ENCODE measurements around the gene OSBPL10.

Gene OSBPL10

DNA sequence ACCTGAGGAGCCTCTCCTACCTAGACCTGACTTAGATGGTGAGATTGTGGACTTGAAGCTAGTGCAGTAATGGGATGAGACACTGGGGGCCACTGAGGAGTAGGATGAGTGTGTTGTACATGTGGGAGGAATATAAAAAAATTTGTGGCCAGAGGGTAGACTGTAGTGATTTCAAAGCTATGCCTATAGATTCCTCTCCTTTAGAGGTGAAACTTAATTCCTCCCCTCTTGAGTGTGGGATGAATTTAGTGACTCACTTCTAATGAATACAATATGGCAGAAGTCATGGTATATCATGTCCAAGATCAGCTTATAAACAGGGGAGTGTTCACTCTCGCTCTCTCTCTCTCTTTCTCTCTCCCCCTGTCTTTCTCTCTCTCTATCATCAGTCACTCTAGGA lies 7.2 kb upstream of the OSBPL10 start:
- no peak for DNase-seq (ENCODE audit: low read depth)

DNA sequence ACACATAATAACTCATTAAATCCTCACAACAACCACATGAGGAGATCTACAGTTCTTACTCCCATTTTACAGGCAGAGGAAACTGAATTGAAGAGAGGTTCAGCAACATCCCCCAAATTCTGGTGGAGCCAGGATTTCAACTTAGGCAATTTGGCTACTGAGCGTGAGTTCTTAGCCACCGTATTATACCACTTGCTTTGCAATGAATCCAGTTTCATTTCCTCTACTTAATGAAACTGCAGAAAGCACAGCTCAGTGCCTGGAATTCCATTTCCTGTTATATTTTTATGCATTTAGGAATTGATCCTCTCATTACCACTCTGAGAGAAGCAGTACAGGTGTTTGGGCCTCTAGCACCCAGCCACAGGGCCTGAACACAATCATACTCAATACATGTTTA lies 4.8 kb upstream of the OSBPL10 start:
- DNase-seq (ENCODE audit: low read depth) = no peak

DNA sequence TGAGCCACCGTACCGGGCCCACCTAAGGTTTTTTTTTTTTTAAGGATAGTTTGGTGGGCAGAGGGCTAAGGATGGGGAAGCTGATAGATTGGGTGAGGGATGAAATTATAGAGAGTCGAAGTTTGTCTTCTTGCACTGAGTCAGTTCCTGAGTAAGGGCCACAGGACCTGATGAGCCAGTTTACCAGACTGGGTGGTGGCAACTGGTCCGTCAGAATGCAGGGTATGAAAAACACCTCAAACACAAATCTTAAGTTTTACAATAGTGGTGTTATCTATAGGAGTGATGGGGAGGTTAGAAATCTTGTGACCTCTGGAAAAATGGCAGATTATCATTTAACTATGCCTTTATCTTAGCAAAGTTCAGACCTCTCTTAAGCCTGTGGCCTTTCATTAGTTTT lies 3.3 kb upstream of the OSBPL10 start:
- no peak for DNase-seq (ENCODE audit: low read depth)

DNA sequence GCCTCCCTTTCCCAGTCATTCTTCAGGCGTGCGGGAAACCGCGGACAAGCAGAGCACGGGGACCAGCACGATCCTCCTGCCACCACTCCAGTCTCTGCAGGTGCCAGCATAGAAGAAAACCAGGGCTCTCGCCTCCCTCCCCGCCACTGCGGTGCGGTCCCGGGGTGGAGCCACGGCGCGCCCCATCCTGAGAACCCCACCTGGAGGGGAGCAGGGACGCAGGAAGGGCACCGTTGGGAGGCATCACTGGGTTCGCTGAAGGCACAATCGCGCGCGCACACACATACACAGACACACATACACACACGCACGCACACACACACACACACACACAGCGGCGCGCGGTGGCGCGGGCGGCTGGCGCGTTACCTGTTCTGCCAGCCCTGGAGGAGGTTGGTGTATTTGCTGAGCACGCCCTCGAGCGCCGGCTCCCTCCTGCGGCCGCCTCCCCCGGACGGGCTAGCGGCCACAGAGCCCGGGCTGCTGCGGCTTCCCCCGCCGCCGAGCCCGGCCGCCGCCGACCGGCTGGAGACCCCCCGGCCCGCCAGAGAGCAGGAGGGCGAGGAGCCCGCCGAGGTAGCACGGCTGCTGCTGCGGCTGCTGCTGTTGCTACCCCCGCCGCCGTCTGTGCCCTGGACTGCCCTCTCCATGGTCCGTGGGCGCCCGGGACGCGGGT lies 394 bp downstream of the OSBPL10 start:
- peak; percentile 15 for DNase-seq (ENCODE audit: low read depth)

DNA sequence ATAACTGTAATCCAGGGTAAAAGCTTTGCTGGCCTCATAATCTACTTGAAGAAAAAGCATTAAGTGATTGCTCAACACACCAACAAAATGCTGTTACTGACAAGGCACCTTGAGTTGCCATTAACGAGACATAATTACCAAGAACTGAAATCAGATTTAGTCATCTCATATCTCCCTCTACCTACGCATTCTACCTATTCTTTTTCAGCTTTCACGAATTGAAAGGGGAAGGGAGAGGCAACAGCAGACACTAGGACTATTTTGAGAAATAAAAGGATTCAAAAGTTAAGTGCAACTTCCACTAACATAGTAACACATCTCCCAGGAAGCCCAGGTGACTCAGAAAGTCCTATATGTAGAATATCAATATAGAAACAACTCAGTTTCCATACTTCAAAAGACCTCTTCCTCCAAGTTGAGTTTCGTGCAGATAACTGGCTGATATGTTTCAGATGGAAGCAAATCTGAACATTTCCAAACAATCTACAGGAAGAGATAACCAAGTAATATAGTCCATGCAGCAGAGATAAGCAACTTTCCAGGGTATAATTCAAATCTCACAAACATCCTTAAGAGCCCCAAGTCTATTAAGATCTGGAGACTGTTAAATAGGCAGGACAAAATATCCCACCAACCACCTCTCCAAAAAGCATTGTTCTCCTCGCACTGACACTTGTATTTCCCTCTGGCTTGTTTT lies 1.9 kb downstream of the OSBPL10 start:
- no peak for DNase-seq (ENCODE audit: low read depth)

DNA sequence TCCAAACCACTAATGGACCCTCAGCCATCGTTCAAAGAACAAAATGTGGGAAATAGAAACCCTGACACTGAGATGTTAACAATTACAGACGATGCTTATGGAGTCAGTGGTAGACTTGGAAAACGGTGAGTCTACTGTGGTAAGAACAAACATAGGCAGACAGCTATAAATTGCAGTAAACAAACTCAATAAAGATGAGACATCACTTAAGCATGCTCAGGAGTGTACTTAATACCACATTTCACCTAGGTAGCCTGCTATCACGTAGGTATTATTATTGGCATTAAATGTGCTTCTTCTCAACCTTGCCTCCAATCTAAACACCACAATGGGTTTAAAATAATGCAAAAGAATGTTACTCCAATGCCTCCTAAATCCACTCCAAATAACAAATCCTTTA lies 2.5 kb downstream of the OSBPL10 start:
- DNase-seq (ENCODE audit: low read depth) = no peak

DNA sequence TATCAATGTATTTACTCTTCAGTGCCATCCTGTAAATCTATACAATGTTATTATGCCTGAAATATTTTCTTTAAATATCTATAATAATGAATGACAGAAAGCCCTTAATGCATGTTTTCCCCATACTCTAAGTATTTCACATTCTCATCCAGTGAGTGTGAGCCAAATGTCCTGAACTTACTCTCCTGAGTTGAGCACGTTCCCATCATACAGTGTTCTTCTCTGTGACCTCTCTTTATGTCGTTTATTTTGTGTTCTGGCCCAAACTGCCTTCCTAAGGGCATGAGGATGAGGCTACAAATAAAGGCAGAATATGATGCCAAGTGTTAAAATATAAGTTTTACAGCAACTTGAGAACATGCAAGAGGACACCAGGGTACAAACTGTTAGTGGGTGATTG lies 3.3 kb downstream of the OSBPL10 start:
- no peak for DNase-seq (ENCODE audit: low read depth)

DNA sequence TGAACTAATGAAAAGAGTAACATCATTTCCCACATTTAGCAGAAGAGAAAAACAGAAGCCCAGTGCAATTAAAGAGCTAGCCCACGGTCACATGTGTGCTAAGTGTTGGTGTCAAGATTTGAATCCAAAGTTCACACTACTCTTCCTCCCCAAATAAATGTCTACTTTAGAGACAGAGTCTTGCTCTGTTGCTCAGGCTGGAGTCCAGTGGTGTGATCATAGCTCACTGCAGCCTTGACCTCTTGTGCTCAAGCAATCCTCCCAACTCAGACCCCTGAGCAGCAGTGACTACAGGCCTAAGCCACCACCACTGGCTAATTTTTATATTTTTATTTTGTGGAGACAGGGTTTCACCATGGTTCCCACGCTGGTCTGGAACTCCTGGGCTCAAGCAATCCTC lies 4.8 kb downstream of the OSBPL10 start:
- DNase-seq (ENCODE audit: low read depth) = no peak

DNA sequence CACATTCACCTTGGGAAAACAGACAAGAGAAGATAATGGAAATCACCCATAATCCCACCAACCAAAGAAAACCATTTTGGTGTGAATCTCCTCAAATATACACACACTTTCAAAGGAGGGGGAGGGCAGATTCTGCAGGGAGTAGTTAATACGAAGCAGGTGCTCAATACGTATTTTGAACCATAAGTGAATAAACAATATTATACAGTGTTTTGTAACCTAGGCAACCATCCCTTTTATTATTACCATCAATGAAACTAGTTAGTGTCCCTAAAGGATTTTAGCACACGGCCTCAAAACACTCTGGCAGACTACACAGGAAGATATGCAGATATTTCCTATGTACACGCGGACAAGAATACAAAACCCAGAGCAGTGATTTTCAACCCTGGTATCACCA lies 6.1 kb downstream of the OSBPL10 start:
- DNase-seq (ENCODE audit: low read depth) = no peak

DNA sequence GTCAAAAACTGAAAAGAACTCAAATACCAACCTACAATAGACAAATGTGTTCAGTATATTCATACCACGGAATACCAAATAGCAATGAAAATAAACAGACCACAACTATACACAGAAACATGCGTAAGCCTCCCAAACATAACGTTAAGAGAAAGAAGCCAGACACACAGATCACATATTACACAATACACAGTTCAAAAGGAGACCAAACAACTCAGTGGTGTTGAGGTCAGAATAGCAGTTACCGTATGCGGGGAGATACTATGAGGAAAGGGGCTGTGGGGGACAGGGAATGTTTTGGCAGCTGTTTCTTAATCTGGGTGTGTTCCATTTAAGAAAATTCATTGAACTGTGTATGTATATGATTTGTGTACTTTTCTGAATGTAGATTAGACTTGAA lies 6.6 kb downstream of the OSBPL10 start:
- DNase-seq (ENCODE audit: low read depth) = no peak

DNA sequence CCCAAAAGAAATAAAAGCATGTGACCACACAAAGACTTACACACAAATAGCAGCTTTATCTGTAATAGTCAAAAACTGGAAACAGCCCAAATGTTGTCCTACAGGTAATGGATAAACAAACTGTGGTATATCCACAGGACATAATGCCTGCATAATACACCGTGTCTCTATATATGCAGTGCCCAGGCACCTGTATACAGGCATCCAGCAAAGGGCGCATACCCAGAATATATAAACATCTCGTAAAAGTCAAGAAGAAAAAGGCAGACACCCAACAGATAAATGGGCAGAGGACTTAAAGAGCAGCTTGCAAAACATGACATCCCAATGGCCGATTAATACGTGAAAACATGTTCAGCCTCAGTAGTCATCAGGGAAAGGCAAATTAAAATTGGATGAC lies 7.2 kb downstream of the OSBPL10 start:
- no peak for DNase-seq (ENCODE audit: low read depth)

DNA sequence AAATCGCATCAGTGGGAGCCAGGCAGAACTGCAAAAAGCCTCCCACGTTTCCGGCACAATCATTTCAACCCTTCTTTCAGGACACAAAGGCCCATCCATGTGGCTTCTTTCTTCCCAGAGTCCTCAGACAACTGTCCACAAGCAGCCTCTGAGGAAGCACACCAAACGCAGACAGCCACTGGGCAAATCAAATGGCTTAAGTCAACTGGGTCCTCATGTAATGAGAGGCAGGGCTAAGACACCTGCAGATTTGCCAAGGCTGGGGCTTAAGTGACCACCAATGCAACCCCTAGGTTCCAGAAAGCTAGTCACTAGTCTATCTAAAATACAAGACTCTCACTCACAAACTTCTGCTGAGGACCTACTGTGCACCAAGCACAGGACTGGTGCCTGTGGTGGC lies 8.0 kb downstream of the OSBPL10 start:
- DNase-seq (ENCODE audit: low read depth) = no peak

DNA sequence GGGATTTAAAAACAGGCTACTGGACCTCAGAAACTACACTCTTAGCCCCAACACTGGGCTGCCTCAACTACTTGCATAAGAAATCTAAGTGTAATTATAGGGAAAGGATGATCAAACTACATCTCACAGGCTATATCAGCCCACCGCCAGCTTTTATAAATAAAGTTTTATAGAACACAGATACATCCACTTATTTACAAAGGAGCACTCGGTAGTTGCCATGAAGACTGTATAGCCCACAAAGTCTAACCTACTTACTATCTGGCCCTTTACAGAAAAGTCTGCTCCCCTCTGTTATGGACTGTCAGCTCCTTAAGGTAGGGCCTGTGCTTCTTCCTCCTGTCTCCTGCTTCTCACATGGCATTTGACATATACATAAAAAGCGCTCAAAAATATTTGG lies 9.5 kb downstream of the OSBPL10 start:
- DNase-seq (ENCODE audit: low read depth) = no peak

DNA sequence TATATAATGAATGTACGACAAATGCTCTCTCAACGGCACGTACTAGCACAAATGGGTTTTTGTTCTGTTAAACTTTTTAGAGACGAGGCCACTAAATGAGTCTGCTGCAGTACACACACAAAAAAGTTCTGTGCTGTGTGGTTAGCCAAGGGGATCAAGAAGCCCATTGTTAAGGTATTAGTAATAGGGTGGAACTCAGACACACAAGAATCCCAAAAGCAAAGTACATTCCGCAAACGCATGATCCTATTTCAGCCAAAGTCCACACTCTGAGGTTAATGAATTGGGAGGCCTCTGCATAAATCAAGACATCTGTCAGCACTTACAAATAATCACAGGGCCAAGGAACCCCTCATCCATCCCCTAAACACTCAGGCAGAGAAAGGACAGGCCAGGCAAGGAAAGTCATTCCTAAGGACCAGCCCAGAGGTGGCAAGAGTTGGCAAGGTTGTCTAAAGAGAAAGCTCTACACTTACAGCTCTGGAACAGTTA lies 12.1 kb downstream of the OSBPL10 start:
- DNase-seq (ENCODE audit: low read depth) = no peak

DNA sequence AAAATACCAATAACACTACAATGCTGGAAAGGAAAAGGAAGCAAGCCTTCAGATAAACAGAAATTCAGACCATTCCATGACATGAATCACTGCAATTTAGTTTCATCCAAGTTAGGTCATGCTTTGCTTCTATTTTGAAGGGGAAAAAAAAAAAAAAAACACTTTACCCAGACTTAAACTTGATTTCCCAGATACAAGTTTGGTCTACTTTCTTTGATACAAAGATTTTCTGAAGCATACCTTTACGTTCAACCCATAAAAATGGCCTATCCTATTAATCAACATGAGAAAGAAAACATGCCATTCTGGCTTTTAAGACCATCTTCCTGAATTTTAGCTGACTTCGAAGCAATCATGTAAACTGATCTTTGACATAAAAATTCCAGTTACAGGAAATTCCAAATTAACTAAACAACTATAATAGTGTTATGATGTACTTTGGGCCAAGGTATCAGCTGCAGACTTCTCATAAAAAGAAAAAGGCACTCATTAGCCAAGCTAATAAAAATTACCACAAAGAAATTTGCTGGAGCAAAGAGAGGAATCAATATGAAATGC lies 12.6 kb downstream of the OSBPL10 start:
- no peak for DNase-seq (ENCODE audit: low read depth)

DNA sequence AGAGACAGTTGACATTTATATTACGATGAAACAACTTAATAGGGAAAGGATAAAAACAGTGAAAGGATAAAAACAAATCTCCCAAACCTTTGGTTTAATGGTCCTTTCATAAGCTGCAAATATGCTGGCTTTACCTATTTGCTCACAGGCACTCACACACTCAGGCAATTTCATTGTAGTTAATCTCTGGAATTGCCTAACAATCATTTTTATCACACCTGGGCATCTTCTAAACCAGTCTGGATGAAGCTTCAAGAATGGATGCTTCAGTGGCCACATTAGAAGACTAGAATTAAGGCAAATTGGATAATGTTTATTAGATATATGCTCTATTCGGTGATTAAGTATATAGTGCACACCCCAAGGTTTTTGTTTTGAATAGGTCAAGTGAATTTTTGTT lies 13.5 kb downstream of the OSBPL10 start:
- no peak for DNase-seq (ENCODE audit: low read depth)

DNA sequence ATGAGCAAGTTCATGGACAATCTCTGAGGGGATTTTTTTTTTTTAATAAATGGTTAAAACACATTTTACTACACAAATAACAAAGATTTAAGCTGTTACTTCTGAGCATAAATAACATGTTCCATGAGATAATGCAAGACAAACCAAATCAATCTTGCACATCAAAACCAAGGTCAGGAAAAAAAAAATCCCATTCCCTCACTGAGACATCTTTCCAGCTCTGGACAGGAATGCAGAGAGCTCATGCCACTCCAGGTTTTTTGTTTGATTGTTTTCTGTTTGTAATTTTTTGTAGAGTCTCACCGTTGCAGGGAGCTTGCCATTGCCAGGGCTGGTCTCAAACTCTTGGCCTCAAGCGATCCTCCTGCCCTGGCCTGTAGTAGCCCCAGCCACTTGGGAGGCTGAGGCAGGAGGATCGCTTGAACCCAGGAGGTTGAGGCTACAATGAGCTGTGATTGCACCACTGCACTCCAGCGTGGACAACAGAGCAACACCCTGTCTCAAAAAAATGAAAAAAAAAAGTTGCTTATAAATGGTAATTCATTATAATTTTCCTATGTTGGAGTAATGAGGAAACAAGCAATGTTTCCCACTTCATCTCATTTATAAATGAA lies 14.0 kb downstream of the OSBPL10 start:
- DNase-seq (ENCODE audit: low read depth) = no peak

DNA sequence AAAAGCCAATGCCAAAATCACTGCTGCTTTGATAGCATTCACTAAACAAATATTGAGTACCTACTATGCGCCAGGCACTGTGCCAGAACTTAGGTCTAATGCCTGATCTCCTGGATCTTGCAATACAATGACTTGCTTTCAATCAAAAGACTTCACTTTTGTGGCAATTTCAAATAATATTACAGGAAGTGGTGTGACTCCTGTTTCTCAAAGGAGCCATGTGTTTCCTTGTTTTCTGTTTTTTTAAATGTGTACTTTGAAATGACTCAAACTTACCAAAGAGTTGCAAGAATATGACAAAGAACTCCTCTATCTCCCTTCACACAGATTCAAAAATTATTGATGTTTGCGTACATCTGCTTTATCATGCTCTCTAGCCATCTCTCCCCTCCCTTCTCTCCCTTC lies 18.3 kb downstream of the OSBPL10 start:
- DNase-seq (ENCODE audit: low read depth) = no peak

DNA sequence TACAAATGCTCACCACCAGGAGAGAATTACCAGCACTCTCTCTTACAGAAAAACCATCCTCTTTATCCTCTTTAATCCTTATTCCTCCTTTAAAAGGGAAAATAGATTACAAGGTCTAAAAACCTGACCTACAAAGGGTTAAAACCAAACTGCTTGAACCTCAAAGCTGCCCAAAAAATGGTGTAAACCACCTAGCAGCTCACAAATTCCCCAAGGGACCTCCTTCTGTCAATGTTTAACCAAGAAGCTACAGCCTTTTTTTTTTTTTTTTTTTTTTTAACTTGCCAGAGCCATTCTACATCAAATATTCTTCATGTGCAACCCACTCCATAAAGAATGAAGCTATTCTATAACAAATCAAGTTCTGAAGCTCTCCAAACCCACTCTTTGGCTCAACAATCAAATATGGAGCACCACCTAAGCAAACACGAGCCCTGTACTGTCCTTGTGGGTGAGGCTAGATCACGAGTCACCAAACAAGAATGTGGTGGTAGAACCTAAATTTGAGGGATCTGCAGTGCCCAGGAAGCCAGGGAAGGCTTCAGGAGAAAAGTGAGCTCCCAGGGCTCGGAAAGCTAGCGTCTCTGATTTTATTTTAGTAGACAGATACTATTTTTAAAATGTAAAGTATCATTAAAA lies 20.1 kb downstream of the OSBPL10 start:
- no peak for DNase-seq (ENCODE audit: low read depth)

DNA sequence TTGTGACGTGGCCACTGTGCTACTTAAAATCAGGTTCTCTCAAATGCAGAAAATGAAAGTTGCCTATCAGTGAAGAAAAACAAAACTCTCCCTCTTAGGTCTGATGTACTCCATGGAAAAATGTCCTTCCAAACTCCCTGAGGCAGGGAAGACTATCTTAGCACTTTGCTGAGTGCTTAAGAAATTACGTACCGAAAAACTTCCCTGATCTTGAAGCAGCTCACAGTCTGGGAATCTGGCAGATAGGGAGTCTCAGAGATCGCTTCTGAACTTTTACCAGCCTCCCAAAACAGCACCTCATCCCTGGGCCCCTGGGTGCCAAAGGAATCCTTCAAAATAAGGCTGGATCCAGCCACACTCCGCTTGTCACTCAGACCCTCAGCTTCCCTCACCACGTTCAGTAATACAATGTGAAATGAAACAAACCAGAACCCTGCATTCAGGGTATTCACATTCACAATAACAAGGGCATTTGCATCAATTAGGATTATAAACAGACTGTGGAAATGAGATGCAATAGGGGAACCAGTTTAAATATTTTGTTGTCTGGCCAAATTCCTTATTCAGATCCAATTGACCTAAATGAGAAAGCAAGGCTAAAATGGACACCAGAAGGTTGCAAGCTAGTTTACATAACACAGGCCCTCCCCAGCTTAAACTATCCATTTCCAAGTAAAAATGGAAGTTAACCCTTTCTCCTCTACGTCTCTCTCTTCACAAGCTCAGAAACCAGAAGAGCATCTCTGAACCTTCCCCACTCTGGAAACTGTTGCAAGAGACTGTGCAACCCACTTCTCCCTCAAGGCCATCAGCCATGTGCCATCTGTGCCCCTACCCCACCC lies 20.9 kb downstream of the OSBPL10 start:
- DNase-seq (ENCODE audit: low read depth) = no peak

DNA sequence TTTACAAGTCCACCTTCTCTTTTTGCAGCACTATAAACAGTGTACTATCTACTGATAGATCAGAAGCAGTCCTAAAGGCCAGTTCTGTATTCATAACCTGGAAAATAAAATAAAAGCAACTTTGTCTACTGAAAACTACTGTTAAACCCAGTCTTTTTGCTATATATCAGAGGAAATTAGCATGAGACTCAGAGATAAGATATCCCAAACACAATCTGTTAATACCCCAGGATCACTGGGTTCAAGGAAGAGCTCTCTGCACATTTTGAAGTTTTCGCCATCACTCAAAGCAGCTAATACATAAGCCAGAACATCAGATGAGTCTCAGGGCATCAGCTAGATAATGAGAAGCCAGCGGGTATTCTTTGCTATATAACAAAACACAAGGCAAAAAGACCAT lies 21.8 kb downstream of the OSBPL10 start:
- DNase-seq (ENCODE audit: low read depth) = no peak

DNA sequence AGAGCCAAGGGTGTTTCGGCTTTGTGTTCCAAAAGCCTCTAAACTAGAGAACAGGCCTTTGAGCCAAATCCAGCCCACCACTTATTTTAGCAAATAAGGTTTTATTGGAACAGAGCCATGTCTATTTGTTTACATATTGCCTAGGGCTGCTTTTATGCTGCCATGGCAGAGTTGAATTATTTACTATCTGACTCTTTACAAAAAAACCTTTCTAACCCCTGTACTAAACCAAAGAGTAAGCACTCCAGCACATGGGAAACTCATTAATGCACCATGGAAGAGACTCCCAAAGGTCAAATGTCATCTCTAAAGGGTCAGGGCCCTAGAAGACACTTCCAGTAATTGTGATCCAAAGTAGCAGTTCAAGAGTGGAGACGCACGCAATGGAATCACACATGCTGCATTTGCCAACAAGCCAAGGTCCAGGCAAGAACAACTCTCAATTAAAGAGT lies 22.3 kb downstream of the OSBPL10 start:
- DNase-seq (ENCODE audit: low read depth) = no peak
